Muscle layer of colon (tissue), 2 donors: ENCODE measurements around the gene RAB37.

ENCODE experiments used
- H3K27ac ChIP-seq: one replicate; pipeline ENCODE4 v1.7.0; 2013; ENCODE audit warnings: low read depth, mild to moderate bottlenecking, low read length, moderate library complexity
- H3K27me3 ChIP-seq, 2 donors: one replicate each; pipeline ENCODE4 v1.7.0; 2013; ENCODE audit warnings: low read length in 2 of 2, mild to moderate bottlenecking in 2 of 2; ENCODE audit not compliant: insufficient read depth in 2 of 2, control insufficient read depth in 1 of 2
- H3K36me3 ChIP-seq: one replicate; pipeline ENCODE4 v1.7.0; 2013; ENCODE audit warnings: mild to moderate bottlenecking, low read length; ENCODE audit not compliant: insufficient read depth
- H3K4me1 ChIP-seq: one replicate; pipeline ENCODE4 v1.7.0; 2013; ENCODE audit warnings: mild to moderate bottlenecking, low read length; ENCODE audit not compliant: insufficient read depth
- H3K4me3 ChIP-seq, 2 donors: one replicate each; pipeline ENCODE4 v1.7.0; 2013; ENCODE audit warnings: low read length in 2 of 2, low read depth in 1 of 2, mild to moderate bottlenecking in 1 of 2, moderate library complexity in 1 of 2
- H3K9ac ChIP-seq: one replicate; pipeline ENCODE4 v1.7.0; 2013; ENCODE audit warnings: low read length
- H3K9me3 ChIP-seq: one replicate; pipeline ENCODE4 v1.7.0; 2013; ENCODE audit warnings: mild to moderate bottlenecking, low read length
- donor health status: abdominal sarcoma.
- donor health status: Adenocarcinoma of cecum.

RAB37 gene

DNA sequence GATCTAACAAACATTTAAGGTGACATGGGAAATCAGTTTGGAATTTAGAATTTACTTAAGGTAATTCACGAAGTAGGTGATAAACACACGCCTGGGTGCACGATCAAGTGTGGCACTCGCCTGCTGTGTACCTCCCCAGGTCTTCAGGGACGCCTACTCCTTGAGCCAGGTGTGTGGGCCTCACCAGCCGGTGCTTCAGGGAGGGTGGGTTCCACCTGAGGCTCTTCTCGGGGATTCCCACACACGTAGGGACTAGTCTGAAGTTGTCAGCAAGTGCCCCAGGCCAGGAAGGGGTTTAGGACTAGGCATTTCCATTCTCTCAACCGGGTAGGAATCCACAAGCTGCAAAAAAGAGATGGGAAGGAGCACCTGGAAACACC lies 48.9 kb downstream of the RAB37 start:
- Histone ChIP-seq H3K4me3 (no peak overlapping the region), H3K9ac (no peak overlapping the region), H3K4me1 (no peaks in the 10 kb centered on the region), H3K27me3 (no peaks in the 10 kb centered on the region), H3K27ac (no peak overlapping the region), H3K36me3 (peaks cover 7% of the 10 kb centered on the region), H3K9me3 (no peaks in the 10 kb centered on the region)

GRCh38 chr17:74786431-74787055 lies 49.5 kb downstream of the RAB37 start:
- Histone ChIP-seq H3K27ac (no peak overlapping the region), H3K27me3 (no peaks in the 10 kb centered on the region), H3K4me3 (no peak overlapping the region), H3K9ac (no peak overlapping the region), H3K36me3 (peaks cover 8% of the 10 kb centered on the region), H3K9me3 (no peaks in the 10 kb centered on the region), H3K4me1 (no peaks in the 10 kb centered on the region)

GRCh38 chr17:74790161-74791058 lies 53.4 kb downstream of the RAB37 start:
- no peaks in the 10 kb centered on the region for H3K27me3 ChIP-seq
- no peak overlapping the region for H3K9ac ChIP-seq
- no peak overlapping the region for H3K27ac ChIP-seq
- H3K4me3 ChIP-seq, result no peak overlapping the region
- no peaks in the 10 kb centered on the region for H3K4me1 ChIP-seq
- H3K9me3 ChIP-seq, result no peaks in the 10 kb centered on the region
- H3K36me3 ChIP-seq, result peaks cover 29% of the 10 kb centered on the region

- Histone ChIP-seq H3K4me3 (no peak overlapping the region), H3K9me3 (no peaks in the 10 kb centered on the region), H3K9ac (no peak overlapping the region), H3K36me3 (peaks cover 34% of the 10 kb centered on the region), H3K27ac (no peak overlapping the region), H3K27me3 (no peaks in the 10 kb centered on the region), H3K4me1 (no peaks in the 10 kb centered on the region)
These were observed 55.6 kb downstream of the RAB37 start for GRCh38 chr17:74792586-74793105.

GRCh38 chr17:74795327-74796020 lies 58.4 kb downstream of the RAB37 start:
- Histone ChIP-seq H3K9ac (no peak overlapping the region), H3K27me3 (no peaks in the 10 kb centered on the region), H3K4me3 (no peak overlapping the region), H3K4me1 (no peaks in the 10 kb centered on the region), H3K9me3 (no peaks in the 10 kb centered on the region), H3K36me3 (peaks cover 43% of the 10 kb centered on the region), H3K27ac (no peak overlapping the region)

GRCh38 chr17:74796211-74796610 lies 59.2 kb downstream of the RAB37 start:
- H3K9me3 ChIP-seq, result no peaks in the 10 kb centered on the region
- no peaks in the 10 kb centered on the region for H3K27me3 ChIP-seq
- no peak overlapping the region for H3K9ac ChIP-seq
- H3K36me3 ChIP-seq, result peaks cover 38% of the 10 kb centered on the region
- H3K27ac ChIP-seq, result no peak overlapping the region
- no peaks in the 10 kb centered on the region for H3K4me1 ChIP-seq
- no peak overlapping the region for H3K4me3 ChIP-seq

DNA sequence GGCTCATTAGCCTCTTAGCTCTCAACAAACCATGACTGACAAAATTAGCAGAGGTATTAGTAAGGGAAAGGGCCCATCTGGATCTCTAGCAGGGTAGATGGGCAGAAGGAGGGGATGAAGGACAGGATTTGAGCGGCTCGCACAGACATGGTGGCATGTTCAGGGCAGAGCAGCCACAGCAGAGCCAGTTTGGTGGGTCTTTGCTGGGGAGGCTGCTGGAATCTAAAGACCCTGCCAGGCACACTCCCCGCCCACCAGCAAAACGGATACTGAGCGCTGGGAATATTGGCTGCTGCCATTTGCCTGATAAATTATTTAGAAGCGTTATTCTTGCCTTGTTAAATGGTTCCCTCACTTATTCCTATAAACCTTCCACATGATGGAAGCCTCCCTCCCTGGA lies 59.8 kb downstream of the RAB37 start:
- Histone ChIP-seq H3K27ac (no peak overlapping the region), H3K4me1 (no peaks in the 10 kb centered on the region), H3K36me3 (peaks cover 38% of the 10 kb centered on the region), H3K4me3 (no peak overlapping the region), H3K9ac (no peak overlapping the region), H3K27me3 (no peaks in the 10 kb centered on the region), H3K9me3 (no peaks in the 10 kb centered on the region)
